Keratinocyte (primary cell): ENCODE results near the gene IL6R. TPM values are rescaled to one million over a fixed set of nuclear protein-coding genes. Genes with fewer than 3 reads are reported as not detected.
"Not testable (repeated sequence)": the region's sequence is repeated elsewhere in the genome, so short reads cannot be mapped to it uniquely, and the experiment has no call there.

Source experiments
- DNase-seq: peaks from one replicate; pipeline ENCODE4 v3.0.0-alpha.2; 2011; ENCODE audit warnings: low read depth, missing footprints, low spot score
- FAIRE-seq: peaks from 2 replicates; lab custom pipeline; 2011; peaks lifted over from hg19 to GRCh38; lab: Jason Lieb, UNC
- H2AFZ ChIP-seq: 2 replicates; pipeline ENCODE4 v1.6.0; 2012; ENCODE audit warnings: low read length, control low read depth, inconsistent platforms; ENCODE audit not compliant: control insufficient read depth
- H3K27ac ChIP-seq: 2 replicates; pipeline ENCODE4 v1.5.1; 2011; ENCODE audit warnings: low read length; ENCODE audit not compliant: control insufficient read depth, insufficient read depth
- H3K27me3 ChIP-seq: 3 replicates; pipeline ENCODE4 v1.6.0; 2011; ENCODE audit warnings: low read length; ENCODE audit not compliant: control insufficient read depth, insufficient read depth; ENCODE audit errors: extremely low read depth
- H3K36me3 ChIP-seq, 2 experiments: 2 replicates in 1 of 2; 3 replicates in 1 of 2; pipeline ENCODE4 v1.5.1; 2011; ENCODE audit warnings: low read length in 2 of 2, mild to moderate bottlenecking in 1 of 2; ENCODE audit not compliant: control insufficient read depth in 2 of 2, insufficient read depth in 2 of 2; ENCODE audit errors: extremely low read depth in 1 of 2
- H3K4me1 ChIP-seq: 3 replicates; pipeline ENCODE4 v1.5.1; 2011; ENCODE audit warnings: low read length; ENCODE audit not compliant: control insufficient read depth, insufficient read depth; ENCODE audit errors: extremely low read depth
- H3K4me2 ChIP-seq: 3 replicates; pipeline ENCODE4 v1.6.0; 2011; ENCODE audit warnings: low read depth, low read length; ENCODE audit not compliant: control insufficient read depth, insufficient read depth; ENCODE audit errors: extremely low read depth
- H3K4me3 ChIP-seq, 3 experiments: fragments of 200-600 bp in 1 of 3; sonication (generic) in 1 of 3; 2 replicates in 2 of 3; 3 replicates in 1 of 3; pipeline ENCODE4 v1.5.1; 2011 to 2016; ENCODE audit warnings: low read length in 3 of 3, mild to moderate bottlenecking in 3 of 3, control low read depth in 2 of 3, inconsistent platforms in 1 of 3, low read depth in 1 of 3, mixed read lengths in 1 of 3, mixed run types in 1 of 3, moderate library complexity in 1 of 3; ENCODE audit not compliant: control insufficient read depth in 2 of 3, insufficient read depth in 2 of 3; ENCODE audit errors: extremely low read depth in 1 of 3
- H3K79me2 ChIP-seq: 2 replicates; pipeline ENCODE4 v1.6.0; 2012; ENCODE audit warnings: low read length; ENCODE audit not compliant: control insufficient read depth, insufficient read depth
- H3K9ac ChIP-seq: 3 replicates; pipeline ENCODE4 v1.6.0; 2011; ENCODE audit warnings: low read length; ENCODE audit not compliant: control insufficient read depth, insufficient read depth; ENCODE audit errors: extremely low read depth
- H3K9me1 ChIP-seq: 3 replicates; pipeline ENCODE4 v1.6.0; 2011; ENCODE audit warnings: low read length; ENCODE audit not compliant: control insufficient read depth, insufficient read depth; ENCODE audit errors: extremely low read depth
- H3K9me3 ChIP-seq: 2 replicates; pipeline ENCODE4 v1.5.1; 2012; ENCODE audit warnings: low read depth, low read length; ENCODE audit not compliant: control insufficient read depth
- H4K20me1 ChIP-seq: 3 replicates; pipeline ENCODE4 v1.6.0; 2011; ENCODE audit warnings: low read length; ENCODE audit not compliant: control insufficient read depth, insufficient read depth; ENCODE audit errors: extremely low read depth
- EZH2 ChIP-seq: IDR thresholded peaks from one replicate; pipeline ENCODE4 v1.6.1; 2012; ENCODE audit warnings: inconsistent platforms, mild to moderate bottlenecking, low read length, moderate library complexity
- dilution Hi-C: fragments of 300-500 bp; cut with MboI; formaldehyde crosslinking; loops from one replicate; pipeline ENCODE4 v1.7.0; 2020; ENCODE audit warnings: low sequenced_read_pairs; ENCODE audit not compliant: extremely low pct_ligation_motif_present
- polyA plus RNA-seq, 5 experiments: library from polyadenylated mRNA; depleted of rRNA in 3 of 5; stranded (reverse) in 3 of 5; stranded (forward) in 1 of 5; unstranded in 1 of 5; fragments of >200 nt; gene quantifications; 1 replicate in 1 of 5; 2 replicates in 3 of 5; 3 replicates in 1 of 5; pipeline versions ENCODE4 v1.2.1 to v1.2.3, GENCODE V29; 2011 to 2012; ENCODE audit warnings: missing spikeins in 2 of 5, low read depth in 1 of 5, low replicate concordance in 1 of 5
- TF ChIP-seq, protein P1 (sequence below), 3 experiments: IDR thresholded peaks in 1 of 3; conservative IDR thresholded peaks in 1 of 3; optimal IDR thresholded peaks in 1 of 3; 2 replicates in 2 of 3; 3 replicates in 1 of 3; pipeline versions ENCODE3 to v1.5.1; 2011; ENCODE audit warnings: low read length in 3 of 3, mild to moderate bottlenecking in 3 of 3, moderate library complexity in 2 of 3, control low read depth in 1 of 3, inconsistent platforms in 1 of 3; ENCODE audit not compliant: insufficient read depth in 2 of 3; ENCODE audit errors: extremely low read depth in 1 of 3

Gene IL6R
- polyA plus RNA-seq, 1 donor (not counting 4 experiments of a cell fraction or from before 2014, with no cell fraction given), result 12.6 TPM

DNA sequence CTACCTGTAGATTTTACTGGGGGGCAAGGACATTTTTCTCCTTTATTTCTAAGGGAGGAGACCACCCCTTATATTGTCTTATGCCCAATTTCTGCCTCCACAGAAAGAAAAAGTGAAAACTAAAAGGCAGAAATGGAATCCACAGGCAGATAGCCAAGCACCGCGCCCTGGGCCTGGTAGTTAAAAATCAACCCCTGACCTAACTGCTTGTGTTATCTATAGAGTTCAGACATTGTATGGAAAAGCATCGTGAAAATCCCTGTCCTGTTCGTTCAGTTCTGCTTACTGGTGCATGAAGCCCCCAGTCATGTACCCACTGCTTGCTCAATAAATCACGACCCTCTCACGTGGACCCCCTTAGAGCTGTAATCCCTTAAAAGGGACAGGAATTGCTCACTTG, 33.7 kb upstream of the IL6R start:
- H3K4me2 ChIP-seq, result no peak overlapping the region
- H2AFZ ChIP-seq, result no peak overlapping the region
- H4K20me1 ChIP-seq, result no peaks in the 10 kb centered on the region
- TF ChIP-seq, protein P1, sequence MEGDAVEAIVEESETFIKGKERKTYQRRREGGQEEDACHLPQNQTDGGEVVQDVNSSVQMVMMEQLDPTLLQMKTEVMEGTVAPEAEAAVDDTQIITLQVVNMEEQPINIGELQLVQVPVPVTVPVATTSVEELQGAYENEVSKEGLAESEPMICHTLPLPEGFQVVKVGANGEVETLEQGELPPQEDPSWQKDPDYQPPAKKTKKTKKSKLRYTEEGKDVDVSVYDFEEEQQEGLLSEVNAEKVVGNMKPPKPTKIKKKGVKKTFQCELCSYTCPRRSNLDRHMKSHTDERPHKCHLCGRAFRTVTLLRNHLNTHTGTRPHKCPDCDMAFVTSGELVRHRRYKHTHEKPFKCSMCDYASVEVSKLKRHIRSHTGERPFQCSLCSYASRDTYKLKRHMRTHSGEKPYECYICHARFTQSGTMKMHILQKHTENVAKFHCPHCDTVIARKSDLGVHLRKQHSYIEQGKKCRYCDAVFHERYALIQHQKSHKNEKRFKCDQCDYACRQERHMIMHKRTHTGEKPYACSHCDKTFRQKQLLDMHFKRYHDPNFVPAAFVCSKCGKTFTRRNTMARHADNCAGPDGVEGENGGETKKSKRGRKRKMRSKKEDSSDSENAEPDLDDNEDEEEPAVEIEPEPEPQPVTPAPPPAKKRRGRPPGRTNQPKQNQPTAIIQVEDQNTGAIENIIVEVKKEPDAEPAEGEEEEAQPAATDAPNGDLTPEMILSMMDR (optimal IDR thresholded peaks at IDR 0.05 in 1 of 3, IDR thresholded peaks at IDR 0.05 in 1 of 3, conservative IDR thresholded peaks at IDR 0.05 in 1 of 3; ENCODE audit: extremely low read depth in 1 of 3, insufficient read depth in 2 of 3, low read length in 3 of 3), result no peak
- no peaks in the 10 kb centered on the region for H3K27me3 ChIP-seq
- H3K9ac ChIP-seq, result no peak overlapping the region
- no peaks in the 10 kb centered on the region for H3K9me1 ChIP-seq
- DNase-seq, result no peak
- no peak for FAIRE-seq
- no peaks in the 10 kb centered on the region for H3K79me2 ChIP-seq
- H3K27ac ChIP-seq, result no peak overlapping the region
- no peaks in the 10 kb centered on the region for H3K36me3 ChIP-seq
- no peaks in the 10 kb centered on the region for H3K4me1 ChIP-seq
- H3K4me3 ChIP-seq, result no peak overlapping the region
- dilution Hi-C loops, result no loop called here
- no peaks in the 10 kb centered on the region for H3K9me3 ChIP-seq

DNA sequence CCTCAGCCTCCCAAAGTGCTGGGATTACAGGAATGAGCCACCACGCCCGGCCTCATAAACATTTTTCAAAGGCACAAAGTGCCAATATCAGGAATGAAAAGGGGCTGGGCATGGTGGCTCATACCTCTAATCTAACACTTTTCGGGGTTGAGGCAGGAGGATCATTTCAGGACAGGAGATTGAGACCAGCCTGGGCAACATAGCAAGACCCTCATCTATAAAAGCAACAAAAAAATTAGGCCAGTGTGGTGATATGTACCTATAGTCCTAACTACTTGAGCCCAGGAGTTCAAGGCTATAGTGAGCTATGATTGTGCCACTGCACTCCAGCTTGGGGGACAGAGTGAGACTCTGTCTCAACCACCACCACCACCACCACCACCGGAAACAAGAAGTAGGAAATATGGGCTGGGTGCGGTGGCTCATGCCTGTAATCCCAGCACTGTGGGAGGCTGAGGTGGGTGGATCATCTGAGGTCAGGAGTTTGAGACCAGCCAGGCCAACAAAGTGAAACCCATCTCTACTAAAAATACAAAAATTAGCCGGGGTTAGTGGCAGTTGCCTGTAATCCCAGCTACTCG, 31.3 kb upstream of the IL6R start:
- dilution Hi-C loops, H3K79me2 ChIP-seq, H3K4me3 ChIP-seq, DNase-seq, H3K9ac ChIP-seq, H3K4me1 ChIP-seq, H3K9me3 ChIP-seq, H2AFZ ChIP-seq, H3K36me3 ChIP-seq, H3K4me2 ChIP-seq, H3K9me1 ChIP-seq, H3K27ac ChIP-seq, H4K20me1 ChIP-seq, FAIRE-seq, H3K27me3 ChIP-seq: not testable (repeated sequence)

DNA sequence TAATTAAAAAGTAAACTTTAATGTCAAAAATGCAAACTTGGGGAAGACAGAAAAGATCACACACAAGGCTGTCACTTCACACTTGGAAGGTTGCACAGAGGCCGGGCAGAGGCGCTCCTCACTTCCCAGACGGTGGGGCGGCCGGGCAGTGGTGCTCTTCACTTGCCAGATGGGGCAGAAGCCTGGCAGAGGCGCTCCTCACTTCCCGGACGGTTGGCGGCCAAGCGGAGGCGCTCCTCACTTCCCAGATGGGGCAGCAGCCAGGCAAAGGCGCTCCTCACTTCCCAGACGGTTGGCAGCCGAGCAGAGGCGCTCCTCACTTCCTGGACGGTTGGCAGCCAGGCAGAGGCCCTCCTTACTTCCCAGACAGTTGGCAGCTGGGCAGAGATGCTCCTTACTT, 25.8 kb upstream of the IL6R start:
- no peaks in the 10 kb centered on the region for H3K9me3 ChIP-seq
- dilution Hi-C loops, result no loop called here
- FAIRE-seq (no peak), DNase-seq (no peak)
- TF ChIP-seq, protein P1 (optimal IDR thresholded peaks at IDR 0.05 in 1 of 3, IDR thresholded peaks at IDR 0.05 in 1 of 3, conservative IDR thresholded peaks at IDR 0.05 in 1 of 3; ENCODE audit: extremely low read depth in 1 of 3, insufficient read depth in 2 of 3, low read length in 3 of 3), result no peak
- TF ChIP-seq EZH2, result no peak
- no peaks in the 10 kb centered on the region for H3K79me2 ChIP-seq
- H3K4me1 ChIP-seq, result no peaks in the 10 kb centered on the region
- H3K36me3 ChIP-seq, result no peaks in the 10 kb centered on the region
- no peak overlapping the region for H3K4me2 ChIP-seq
- no peaks in the 10 kb centered on the region for H4K20me1 ChIP-seq
- no peak overlapping the region for H2AFZ ChIP-seq
- H3K9ac ChIP-seq, result no peak overlapping the region
- no peaks in the 10 kb centered on the region for H3K27me3 ChIP-seq
- no peak overlapping the region for H3K27ac ChIP-seq
- H3K9me1 ChIP-seq, result no peaks in the 10 kb centered on the region
- H3K4me3 ChIP-seq, result no peak overlapping the region
